ENCODE results near the gene SLC27A4.

Gene SLC27A4

GRCh38 chr9:128369024-128369706 is 28.8 kb downstream of the SLC27A4 start:
- DNase-seq, result no peak

GRCh38 chr9:128370367-128370751 is 30.0 kb downstream of the SLC27A4 start:
- DNase-seq, result no peak

GRCh38 chr9:128370752-128371629 is 30.7 kb downstream of the SLC27A4 start, which contains the start of gene URM1:
Gene URM1 (plus strand): TSS chr9:128371374. CDS start chr9:128371381, 7 bp downstream.
- peak; percentile 74 for DNase-seq

GRCh38 chr9:128371630-128372117 is 31.3 kb downstream of the SLC27A4 start:
- DNase-seq, result no peak

GRCh38 chr9:128372188-128372641 is 31.9 kb downstream of the SLC27A4 start:
- no peak for DNase-seq

GRCh38 chr9:128372784-128373183 is 32.5 kb downstream of the SLC27A4 start:
- DNase-seq, result no peak

GRCh38 chr9:128374221-128374675 is 33.9 kb downstream of the SLC27A4 start:
- DNase-seq, result no peak

GRCh38 chr9:128375865-128376264 is 35.5 kb downstream of the SLC27A4 start:
- no peak for DNase-seq

GRCh38 chr9:128382261-128382660 is 41.9 kb downstream of the SLC27A4 start:
- no peak for DNase-seq

- DNase-seq, result no peak
Observed at GRCh38 chr9:128383007-128383753, 42.9 kb downstream of the SLC27A4 start.

GRCh38 chr9:128383791-128384190 is 43.5 kb downstream of the SLC27A4 start:
- DNase-seq, result no peak

GRCh38 chr9:128384801-128385495 is 44.6 kb downstream of the SLC27A4 start:
- no peak for DNase-seq

- no peak for DNase-seq
Observed at GRCh38 chr9:128385496-128386460, 45.5 kb downstream of the SLC27A4 start.

- DNase-seq, result no peak
Observed at GRCh38 chr9:128388150-128388549, 47.8 kb downstream of the SLC27A4 start.

- DNase-seq, result no peak
Observed at GRCh38 chr9:128389395-128390149, 49.2 kb downstream of the SLC27A4 start.

GRCh38 chr9:128390150-128390812 is 50.0 kb downstream of the SLC27A4 start:
- DNase-seq, result no peak

GRCh38 chr9:128390813-128391711 is 50.7 kb downstream of the SLC27A4 start:
- no peak for DNase-seq

GRCh38 chr9:128391956-128392301 is 51.6 kb downstream of the SLC27A4 start:
- no peak for DNase-seq
